Parathyroid adenoma (tissue), 2 donors: ENCODE measurements around the gene CD300A.

Experiments
- H2AFZ ChIP-seq: fragments of 300-600 bp; sonication (generic); one replicate; pipeline ENCODE4 v1.7.0; 2017; ENCODE audit warnings: antibody characterized with exemption, mild to moderate bottlenecking
- H3K27ac ChIP-seq: fragments of 300-600 bp; sonication (generic); one replicate; pipeline ENCODE4 v1.7.0; 2017
- H3K27me3 ChIP-seq: fragments of 300-600 bp; sonication (generic); one replicate; pipeline ENCODE4 v1.7.0; 2017; ENCODE audit warnings: low read length; ENCODE audit not compliant: control insufficient read depth, insufficient read depth
- H3K36me3 ChIP-seq: fragments of 300-600 bp; sonication (generic); one replicate; pipeline ENCODE4 v1.7.0; 2017; ENCODE audit warnings: low read length; ENCODE audit not compliant: control insufficient read depth, insufficient read depth
- H3K4me1 ChIP-seq: fragments of 300-600 bp; sonication (generic); one replicate; pipeline ENCODE4 v1.7.0; 2017; ENCODE audit warnings: control low read depth
- H3K4me2 ChIP-seq: fragments of 300-600 bp; sonication (generic); one replicate; pipeline ENCODE4 v1.7.0; 2017; ENCODE audit warnings: low read length
- H3K4me3 ChIP-seq: fragments of 300-600 bp; sonication (generic); one replicate; pipeline ENCODE4 v1.7.0; 2017; ENCODE audit warnings: low read depth, low read length
- H3K79me2 ChIP-seq: fragments of 300-600 bp; sonication (generic); one replicate; pipeline ENCODE4 v1.7.0; 2017; ENCODE audit warnings: control low read depth
- H3K9ac ChIP-seq: fragments of 300-600 bp; sonication (generic); one replicate; pipeline ENCODE4 v1.7.0; 2017; ENCODE audit warnings: mild to moderate bottlenecking
- H3K9me3 ChIP-seq: fragments of 300-600 bp; sonication (generic); one replicate; pipeline ENCODE4 v1.7.0; 2017; ENCODE audit warnings: low read length; ENCODE audit not compliant: control insufficient read depth
- CTCF ChIP-seq: fragments of 300-600 bp; sonication (generic); IDR thresholded peaks from one replicate; pipeline ENCODE4 v1.7.0; 2017; ENCODE audit warnings: antibody characterized with exemption, mild to moderate bottlenecking
- donor health status: primary hyperparathyroidism.

The CD300A gene

GRCh38 chr17:74429604-74430384 lies 36.6 kb upstream of the CD300A start:
- Histone ChIP-seq H3K36me3 (no peaks in the 10 kb centered on the region), H3K27me3 (no peaks in the 10 kb centered on the region), H3K9ac (peak overlapping the region; percentile 99), H3K4me2 (peak overlapping the region; percentile 99), H3K27ac (peak overlapping the region; percentile 99), H2AFZ (peak overlapping the region; percentile 89), H3K4me1 (peaks cover 34% of the 10 kb centered on the region), H3K79me2 (peaks cover 19% of the 10 kb centered on the region), H3K4me3 (peak overlapping the region; percentile 94), H3K9me3 (no peaks in the 10 kb centered on the region)
- TF ChIP-seq CTCF = no peak

- Histone ChIP-seq H3K4me1 (peaks cover 34% of the 10 kb centered on the region), H3K4me3 (peak overlapping the region; percentile 94), H3K79me2 (peaks cover 21% of the 10 kb centered on the region), H3K27me3 (no peaks in the 10 kb centered on the region), H3K36me3 (no peaks in the 10 kb centered on the region), H3K27ac (peak overlapping the region; percentile 99), H3K9ac (peak overlapping the region; percentile 99), H2AFZ (peak overlapping the region; percentile 89), H3K4me2 (peak overlapping the region; percentile 99), H3K9me3 (no peaks in the 10 kb centered on the region)
- no peak for TF ChIP-seq CTCF
Measured at GRCh38 chr17:74430385-74430705, 36.1 kb upstream of the CD300A start.

- TF ChIP-seq CTCF = no peak
- H3K79me2 ChIP-seq = peaks cover 21% of the 10 kb centered on the region
- peak overlapping the region; percentile 99 for H3K27ac ChIP-seq
- H3K27me3 ChIP-seq = no peaks in the 10 kb centered on the region
- H3K9ac ChIP-seq = peak overlapping the region; percentile 99
- peak overlapping the region; percentile 89 for H2AFZ ChIP-seq
- H3K4me1 ChIP-seq = peaks cover 34% of the 10 kb centered on the region
- peak overlapping the region; percentile 94 for H3K4me3 ChIP-seq
- H3K9me3 ChIP-seq = no peaks in the 10 kb centered on the region
- peak overlapping the region; percentile 99 for H3K4me2 ChIP-seq
- H3K36me3 ChIP-seq = no peaks in the 10 kb centered on the region
Measured at GRCh38 chr17:74430706-74431567, 35.5 kb upstream of the CD300A start.

- Histone ChIP-seq H3K4me1 (peaks cover 33% of the 10 kb centered on the region), H3K9ac (peak within 1 kb of the TSS; percentile 99), H2AFZ (peak within 1 kb of the TSS; percentile 89), H3K79me2 (peaks cover 21% of the 10 kb centered on the region), H3K4me2 (peak within 1 kb of the TSS; percentile 99), H3K36me3 (no peaks in the 10 kb centered on the region), H3K27me3 (no peaks in the 10 kb centered on the region), H3K4me3 (peak within 1 kb of the TSS; percentile 94), H3K27ac (peak within 1 kb of the TSS; percentile 99), H3K9me3 (no peaks in the 10 kb centered on the region)
- no peak for TF ChIP-seq CTCF
Measured at GRCh38 chr17:74431568-74432423, 34.6 kb upstream of the CD300A start, which contains the start of gene GPRC5C. GPRC5C (plus strand) TSS chr17:74432088; CDS start chr17:74439777, 7,689 bp downstream.
